HFF-Myc (cell line): ENCODE results near the gene GINS1.
A peak's percentile ranks its signal among the peaks of the same experiment; 100 is the strongest.

Experiments
- DNase-seq: peaks from one replicate; pipeline ENCODE4 v3.0.0-alpha.2; 2011; ENCODE audit warnings: low read depth; ENCODE audit errors: extremely low read depth
- H3K4me3 ChIP-seq: replicated peaks from 2 replicates; pipeline ENCODE4 v1.5.1; 2011; ENCODE audit warnings: low read depth, mild to moderate bottlenecking, control low read depth, low read length
- CTCF ChIP-seq: IDR thresholded peaks from 2 replicates; pipeline ENCODE4 v1.5.1; 2012; ENCODE audit warnings: mild to moderate bottlenecking, low read depth, low read length, control low read depth; ENCODE audit errors: missing control alignments

The GINS1 gene

GRCh38 chr20:25481918-25482253 is 74.4 kb downstream of the GINS1 start:
- no peak for DNase-seq
- TF ChIP-seq CTCF = no peak
- no peak overlapping the region for H3K4me3 ChIP-seq

- no peak for DNase-seq
- TF ChIP-seq CTCF = no peak
- H3K4me3 ChIP-seq = no peak overlapping the region
Observed at GRCh38 chr20:25483431-25484132, 76.1 kb downstream of the GINS1 start.

GRCh38 chr20:25484224-25484846 is 76.9 kb downstream of the GINS1 start:
- no peak overlapping the region for H3K4me3 ChIP-seq
- TF ChIP-seq CTCF = no peak
- DNase-seq = no peak

- H3K4me3 ChIP-seq = no peak overlapping the region
- no peak for DNase-seq
- no peak for TF ChIP-seq CTCF
Observed at GRCh38 chr20:25484911-25485511, 77.5 kb downstream of the GINS1 start.

- no peak for TF ChIP-seq CTCF
- H3K4me3 ChIP-seq = no peak overlapping the region
- DNase-seq = no peak
Observed at GRCh38 chr20:25485872-25486271, 78.4 kb downstream of the GINS1 start.

GRCh38 chr20:25486377-25486776 is 78.9 kb downstream of the GINS1 start:
- no peak overlapping the region for H3K4me3 ChIP-seq
- TF ChIP-seq CTCF = no peak
- peak; percentile 61 for DNase-seq
